Thoracic aorta (tissue), 2 donors: Measurements from ENCODE around the gene PTPN11. TPM values are rescaled to one million over a fixed set of nuclear protein-coding genes. Genes with fewer than 3 reads are reported as not detected.

Source experiments
- ATAC-seq: fragments of 150-250 bp; one replicate; pipeline ENCODE4 v1.8.0; 2017; ENCODE audit warnings: low read depth; ENCODE audit not compliant: insufficient number of reproducible peaks, low FRiP score
- DNase-seq: peaks from one replicate; pipeline ENCODE4 v3.0.0-alpha.2; 2020; ENCODE audit warnings: low spot score
- H3K27ac ChIP-seq, 2 donors: fragments of 200-600 bp; sonication (generic); 1 replicate in 1 of 2; 2 replicates in 1 of 2; pipeline ENCODE4 v1.5.1; 2016; ENCODE audit warnings: mild to moderate bottlenecking in 2 of 2, moderate library complexity in 2 of 2
- H3K27me3 ChIP-seq: fragments of 200-600 bp; sonication (generic); replicated peaks from 2 replicates; pipeline ENCODE4 v1.6.0; 2016; ENCODE audit warnings: mild to moderate bottlenecking; ENCODE audit not compliant: insufficient read depth
- H3K36me3 ChIP-seq: fragments of 200-600 bp; sonication (generic); one replicate; pipeline ENCODE4 v1.5.1; 2016
- H3K4me1 ChIP-seq, 2 donors: fragments of 200-600 bp; sonication (generic); 1 replicate in 1 of 2; 2 replicates in 1 of 2; pipeline versions ENCODE4 v1.5.1 to v1.6.0; 2016; ENCODE audit warnings: low read depth in 2 of 2, mild to moderate bottlenecking in 1 of 2; ENCODE audit not compliant: control insufficient read depth in 1 of 2
- H3K4me3 ChIP-seq: fragments of 200-600 bp; sonication (generic); 2 replicates; pipeline ENCODE4 v1.5.1; 2016; ENCODE audit warnings: mild to moderate bottlenecking
- H3K9me3 ChIP-seq: fragments of 200-600 bp; sonication (generic); 2 replicates; pipeline ENCODE4 v1.5.1; 2016
- total RNA-seq, 2 donors: library from RNA; depleted of rRNA; stranded (reverse); fragments of >200 nt; gene quantifications; one replicate each; pipeline versions ENCODE4 v1.1.0 to v1.2.3, GENCODE V29; 2016
- TF ChIP-seq, protein P1 (sequence below): fragments of 200-600 bp; sonication (generic); IDR thresholded peaks from one replicate; pipeline ENCODE4 v1.5.1; 2019; ENCODE audit warnings: antibody characterized with exemption

The PTPN11 gene
- total RNA-seq, 2 donors from 2014 or later: 98.6 to 126 TPM

DNA sequence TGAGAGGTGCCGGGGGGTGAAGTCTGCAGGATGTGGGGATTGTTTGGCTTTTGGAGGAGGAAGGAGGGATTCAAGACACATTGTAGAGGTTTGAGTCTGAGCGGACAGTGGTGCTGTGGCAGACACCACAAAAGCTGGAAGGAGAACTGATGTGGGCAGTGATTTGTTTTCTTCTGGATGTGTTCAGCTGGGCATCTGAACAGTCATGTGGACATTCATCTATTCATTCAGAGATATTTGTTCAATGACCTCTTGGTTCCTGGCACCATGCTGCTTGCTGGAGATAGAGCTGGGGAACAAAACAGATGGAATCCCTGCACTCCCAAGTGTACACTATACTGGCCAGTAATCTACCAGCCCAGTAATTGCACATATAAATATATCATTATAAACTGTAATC, 64.0 kb downstream of the PTPN11 start:
- DNase-seq (no peak), ATAC-seq (no peak)
- peaks cover 0 to 5% of the 10 kb centered on the region in 2 donors for H3K4me1 ChIP-seq
- TF ChIP-seq, protein P1, sequence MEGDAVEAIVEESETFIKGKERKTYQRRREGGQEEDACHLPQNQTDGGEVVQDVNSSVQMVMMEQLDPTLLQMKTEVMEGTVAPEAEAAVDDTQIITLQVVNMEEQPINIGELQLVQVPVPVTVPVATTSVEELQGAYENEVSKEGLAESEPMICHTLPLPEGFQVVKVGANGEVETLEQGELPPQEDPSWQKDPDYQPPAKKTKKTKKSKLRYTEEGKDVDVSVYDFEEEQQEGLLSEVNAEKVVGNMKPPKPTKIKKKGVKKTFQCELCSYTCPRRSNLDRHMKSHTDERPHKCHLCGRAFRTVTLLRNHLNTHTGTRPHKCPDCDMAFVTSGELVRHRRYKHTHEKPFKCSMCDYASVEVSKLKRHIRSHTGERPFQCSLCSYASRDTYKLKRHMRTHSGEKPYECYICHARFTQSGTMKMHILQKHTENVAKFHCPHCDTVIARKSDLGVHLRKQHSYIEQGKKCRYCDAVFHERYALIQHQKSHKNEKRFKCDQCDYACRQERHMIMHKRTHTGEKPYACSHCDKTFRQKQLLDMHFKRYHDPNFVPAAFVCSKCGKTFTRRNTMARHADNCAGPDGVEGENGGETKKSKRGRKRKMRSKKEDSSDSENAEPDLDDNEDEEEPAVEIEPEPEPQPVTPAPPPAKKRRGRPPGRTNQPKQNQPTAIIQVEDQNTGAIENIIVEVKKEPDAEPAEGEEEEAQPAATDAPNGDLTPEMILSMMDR: no peak
- H3K4me3 ChIP-seq: no peak overlapping the region
- peaks cover 57% of the 10 kb centered on the region for H3K36me3 ChIP-seq
- H3K9me3 ChIP-seq: no peaks in the 10 kb centered on the region
- H3K27me3 ChIP-seq: no peaks in the 10 kb centered on the region
- no peak overlapping the region for H3K27ac ChIP-seq

DNA sequence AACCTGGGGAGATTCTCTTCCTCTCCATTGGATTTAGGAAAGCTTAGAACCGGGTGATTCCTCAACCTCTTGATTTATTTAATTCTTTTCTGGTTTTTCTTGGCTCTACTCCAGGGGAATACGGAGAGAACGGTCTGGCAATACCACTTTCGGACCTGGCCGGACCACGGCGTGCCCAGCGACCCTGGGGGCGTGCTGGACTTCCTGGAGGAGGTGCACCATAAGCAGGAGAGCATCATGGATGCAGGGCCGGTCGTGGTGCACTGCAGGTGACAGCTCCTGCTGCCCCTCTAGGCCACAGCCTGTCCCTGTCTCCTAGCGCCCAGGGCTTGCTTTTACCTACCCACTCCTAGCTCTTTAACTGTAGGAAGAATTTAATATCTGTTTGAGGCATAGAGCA, 67.6 kb downstream of the PTPN11 start:
- ATAC-seq (no peak), DNase-seq (no peak)
- Histone ChIP-seq H3K27me3 (no peaks in the 10 kb centered on the region), H3K4me1 (peaks cover 0 to 18% of the 10 kb centered on the region in 2 donors), H3K36me3 (peaks cover 46% of the 10 kb centered on the region), H3K4me3 (no peak overlapping the region), H3K27ac (no peak overlapping the region), H3K9me3 (no peaks in the 10 kb centered on the region)
- TF ChIP-seq, protein P1: no peak

DNA sequence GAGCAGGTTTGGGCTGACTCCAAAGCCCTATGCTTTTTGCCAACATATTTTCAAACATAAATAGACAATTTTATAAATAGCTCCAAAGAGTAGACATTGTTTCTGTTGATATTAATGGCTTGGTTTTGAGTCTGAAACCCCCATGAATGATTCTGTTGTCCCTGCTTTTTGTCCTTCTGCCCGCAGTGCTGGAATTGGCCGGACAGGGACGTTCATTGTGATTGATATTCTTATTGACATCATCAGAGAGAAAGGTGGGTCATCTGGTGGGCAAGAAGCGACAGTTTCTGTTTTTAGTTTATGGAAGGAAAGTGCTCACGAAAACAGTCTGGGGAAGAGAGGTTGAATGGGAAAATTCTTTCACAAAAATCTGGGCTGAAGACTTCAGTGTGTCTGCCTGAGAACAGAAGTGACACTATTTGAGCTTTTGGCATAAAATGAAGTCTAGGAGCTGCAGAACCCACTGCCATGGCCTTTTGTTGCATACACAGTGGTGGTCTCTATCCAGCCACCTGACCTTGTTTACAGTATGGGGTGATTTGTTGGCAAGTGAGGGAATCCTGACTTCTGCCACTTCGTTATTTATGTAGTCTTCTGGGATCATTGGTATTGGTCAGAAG, 69.6 kb downstream of the PTPN11 start:
- no peak for ATAC-seq
- H3K9me3 ChIP-seq: no peaks in the 10 kb centered on the region
- no peaks in the 10 kb centered on the region for H3K27me3 ChIP-seq
- peak overlapping the region; percentile 41 to 42 for H3K27ac ChIP-seq
- DNase-seq: no peak
- peaks cover 35% of the 10 kb centered on the region for H3K36me3 ChIP-seq
- TF ChIP-seq, protein P1: no peak
- H3K4me1 ChIP-seq: peaks cover 0 to 18% of the 10 kb centered on the region in 2 donors
- H3K4me3 ChIP-seq: no peak overlapping the region

DNA sequence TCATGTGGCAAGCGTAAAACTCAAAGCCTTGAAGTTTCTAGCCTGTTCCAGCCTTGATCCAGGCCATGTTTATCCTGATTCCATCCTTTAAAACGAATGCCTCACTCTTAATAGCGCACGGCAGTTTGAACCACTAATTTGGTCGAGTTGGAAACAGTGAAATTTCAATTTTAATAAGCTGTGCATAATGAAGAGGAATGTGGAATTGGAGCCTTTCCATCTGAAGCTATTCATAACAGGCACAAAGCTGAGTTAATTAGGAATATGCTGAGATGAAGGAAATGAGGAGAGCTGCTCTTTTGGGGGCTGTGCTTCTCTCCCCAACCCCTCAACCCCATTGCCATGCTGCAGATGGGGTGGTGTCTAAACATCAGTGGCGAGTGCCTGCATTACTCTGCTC, 70.7 kb downstream of the PTPN11 start:
- no peak overlapping the region for H3K27ac ChIP-seq
- no peak overlapping the region for H3K4me3 ChIP-seq
- DNase-seq (no peak), ATAC-seq (no peak)
- no peaks in the 10 kb centered on the region for H3K27me3 ChIP-seq
- H3K9me3 ChIP-seq: no peaks in the 10 kb centered on the region
- peaks cover 0 to 18% of the 10 kb centered on the region in 2 donors for H3K4me1 ChIP-seq
- peaks cover 35% of the 10 kb centered on the region for H3K36me3 ChIP-seq
- TF ChIP-seq, protein P1: no peak

DNA sequence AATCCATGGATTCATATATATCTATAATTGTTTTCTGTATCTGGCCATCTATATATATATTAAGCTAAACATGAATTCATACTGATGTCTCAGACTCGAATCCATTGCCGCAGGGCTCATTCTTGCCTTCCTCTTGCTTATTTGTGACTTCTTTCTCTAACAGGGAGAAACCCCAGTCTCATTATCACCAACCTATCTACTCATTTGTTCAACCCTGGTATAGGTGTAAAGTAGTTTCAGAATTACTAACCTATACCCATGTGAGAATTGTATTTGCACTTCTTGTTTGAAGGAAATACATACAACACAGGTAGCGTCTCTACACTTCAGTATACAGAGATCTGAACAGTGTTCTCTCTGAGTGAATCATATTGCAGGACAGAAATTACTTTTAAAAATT, 77.7 kb downstream of the PTPN11 start:
- no peak overlapping the region for H3K27ac ChIP-seq
- TF ChIP-seq, protein P1: no peak
- no peaks in the 10 kb centered on the region for H3K27me3 ChIP-seq
- H3K36me3 ChIP-seq: peaks cover 17% of the 10 kb centered on the region
- H3K4me1 ChIP-seq: no peaks in the 10 kb centered on the region
- no peak for DNase-seq
- H3K4me3 ChIP-seq: no peak overlapping the region
- ATAC-seq: no peak
- H3K9me3 ChIP-seq: no peaks in the 10 kb centered on the region
